Mucosa of gallbladder (tissue), 1 donor: Measurements from ENCODE around the gene MTX1. TPM values are rescaled to one million over a fixed set of nuclear protein-coding genes. Genes with fewer than 3 reads are reported as not detected.
"Not testable (repeated sequence)": the region's sequence is repeated elsewhere in the genome, so short reads cannot be mapped to it uniquely, and the experiment has no call there.

Experiments used
- DNase-seq: peaks from one replicate; pipeline ENCODE4 v3.0.0-alpha.2; 2020; ENCODE audit warnings: low spot score
- total RNA-seq: library from RNA; stranded (reverse); gene quantifications from one replicate; pipeline ENCODE4 v1.2.1, GENCODE V29; 2021
- donor health status: DM: no; HTN: no; CAD: no.

MTX1 gene
- total RNA-seq, 1 donor from 2014 or later: 31.3 TPM

DNA sequence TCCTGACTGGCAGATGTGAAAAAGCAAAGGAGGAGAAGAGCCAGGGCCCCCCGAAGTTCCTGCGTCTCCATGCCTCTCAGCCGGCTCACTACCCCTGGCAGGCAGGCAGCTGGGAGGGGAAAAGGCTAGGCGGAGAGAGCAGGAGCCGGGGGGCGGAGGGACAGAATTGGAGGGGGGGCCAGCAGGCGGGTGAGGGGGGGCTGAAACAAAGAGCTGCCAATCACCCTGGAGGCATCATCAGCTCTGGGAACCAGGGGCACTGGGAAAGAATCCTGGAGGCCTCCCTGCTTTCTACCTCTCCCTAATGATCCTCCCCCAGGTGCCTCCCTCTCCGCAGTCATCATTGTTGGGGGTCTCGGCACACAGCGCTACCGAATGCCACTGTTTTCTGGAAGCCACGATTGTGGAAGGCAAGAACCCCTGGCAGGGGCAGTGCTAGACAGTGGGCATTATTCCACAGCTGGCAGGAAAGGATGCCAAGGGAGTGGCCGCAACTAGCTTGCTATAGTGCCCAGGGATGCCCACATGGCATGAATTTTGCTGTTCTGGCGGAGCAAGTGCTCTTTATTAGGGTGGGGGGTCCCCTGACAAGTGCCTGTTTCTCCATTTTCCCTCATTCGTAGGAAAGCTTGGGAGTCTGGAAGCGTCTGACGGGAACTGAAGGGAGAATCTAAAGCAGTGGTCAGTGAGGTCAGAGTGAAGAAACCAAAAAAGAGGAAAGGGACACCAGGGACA is 522 bp upstream of the MTX1 start, which contains the start of gene THBS3:
THBS3 (minus strand) TSS at position 92 of the 735 bp plus-strand sequence; CDS start at position 71, 21 bp downstream.
- DNase-seq: no peak

DNA sequence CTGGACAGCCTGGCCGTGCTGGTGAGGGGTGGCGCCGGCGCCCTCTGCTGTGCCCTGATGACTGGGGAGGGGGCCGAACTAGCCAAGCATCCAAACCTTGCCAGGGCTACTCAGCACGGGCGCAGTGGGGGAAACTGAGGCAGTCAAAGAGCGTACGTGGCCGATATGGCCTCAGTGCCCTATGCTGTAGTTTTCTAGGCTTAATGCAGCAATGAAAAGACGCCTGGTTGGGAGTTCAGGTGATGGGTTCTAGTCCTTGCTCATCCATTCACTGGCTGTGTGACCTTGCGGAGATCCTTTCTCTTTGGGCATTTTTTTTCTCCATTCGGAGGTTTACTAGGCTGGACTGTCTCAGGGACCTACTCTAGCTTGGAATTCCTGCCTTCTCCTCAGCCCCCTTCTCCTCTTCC is 822 bp downstream of the MTX1 start:
- DNase-seq: no peak

DNA sequence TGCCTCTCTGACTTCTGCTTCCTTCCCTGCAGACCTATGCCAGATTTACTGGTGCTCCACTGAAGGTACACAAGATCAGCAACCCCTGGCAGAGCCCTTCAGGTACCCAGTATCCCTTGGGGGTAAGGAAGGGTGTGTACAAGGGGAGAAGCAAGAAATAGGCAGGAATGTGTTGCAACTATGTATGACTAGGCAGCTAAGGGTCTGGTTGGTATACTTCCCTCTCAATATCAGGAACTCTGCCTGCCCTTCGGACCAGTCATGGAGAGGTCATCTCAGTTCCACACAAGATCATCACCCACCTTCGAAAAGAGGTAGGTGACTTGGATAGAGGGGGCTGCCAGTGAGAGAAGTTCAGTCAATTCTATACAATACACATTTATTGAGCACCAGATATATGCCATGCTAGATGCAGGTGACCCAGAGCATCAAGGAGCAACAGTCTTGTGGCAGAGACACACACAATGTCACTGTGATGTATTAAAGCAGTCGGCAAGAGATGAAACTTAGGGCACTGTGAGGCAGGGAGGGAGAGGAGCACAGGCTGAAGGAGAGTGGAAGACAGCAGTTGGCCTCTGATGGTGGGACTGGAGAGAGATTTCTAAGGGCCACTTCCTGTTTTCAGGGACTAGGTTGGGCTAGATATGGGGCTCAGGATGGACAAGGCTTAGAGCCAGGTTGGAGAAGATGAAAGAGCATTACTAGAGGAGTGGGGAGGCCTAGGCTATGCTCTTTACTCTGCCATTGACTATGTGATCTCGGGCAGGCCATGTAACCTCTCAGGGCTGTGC is 2.0 kb downstream of the MTX1 start:
- DNase-seq: no peak

DNA sequence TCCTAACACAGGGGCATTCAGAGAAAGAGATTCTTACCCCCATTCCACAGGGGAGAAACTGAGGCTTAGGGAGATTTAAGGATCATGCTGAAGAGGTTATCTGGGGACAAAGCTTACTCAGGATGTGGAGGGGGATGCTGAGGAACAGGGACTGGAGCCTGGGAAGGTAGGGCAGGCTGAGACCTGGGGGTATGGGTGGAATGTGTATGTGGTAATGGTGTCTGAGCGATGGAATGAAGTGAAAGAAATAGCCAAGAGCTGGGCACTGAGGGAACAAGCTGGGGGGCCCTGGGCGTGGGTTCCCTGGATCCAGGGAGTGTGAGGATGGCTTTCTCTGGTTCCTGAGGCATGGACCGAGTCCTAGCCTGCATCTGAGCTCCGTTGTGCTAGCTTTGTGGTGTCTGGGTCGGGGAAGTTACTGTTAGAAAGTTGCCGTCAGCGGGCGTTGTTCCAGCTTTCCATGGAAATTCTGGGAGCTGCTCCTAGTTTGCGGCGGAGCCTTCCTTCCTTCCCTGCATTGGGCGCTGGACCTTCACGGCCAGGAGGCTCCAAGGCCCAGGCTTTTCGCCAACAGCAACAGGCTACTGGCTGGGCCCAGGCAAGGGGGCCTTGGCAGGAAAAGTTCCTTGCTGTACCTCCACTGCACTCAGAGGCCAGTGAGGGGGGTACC is 3.0 kb downstream of the MTX1 start:
- DNase-seq: not testable (repeated sequence)

DNA sequence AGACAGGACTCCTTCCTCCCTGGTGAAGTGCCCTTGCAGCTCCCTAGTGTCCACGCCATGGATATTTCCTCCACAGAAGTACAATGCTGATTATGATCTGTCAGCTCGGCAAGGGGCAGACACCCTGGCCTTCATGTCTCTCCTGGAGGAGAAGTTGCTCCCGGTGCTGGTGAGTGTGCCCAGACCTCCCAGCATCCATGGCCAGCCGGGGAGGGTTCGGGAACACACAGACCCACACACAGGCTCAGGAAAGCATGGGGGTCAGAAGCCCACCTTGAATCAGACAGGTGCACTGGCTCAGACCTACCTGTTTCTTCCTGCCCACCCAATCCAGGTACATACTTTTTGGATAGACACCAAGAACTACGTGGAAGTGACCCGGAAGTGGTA is 3.6 kb downstream of the MTX1 start:
- not testable (repeated sequence) for DNase-seq

DNA sequence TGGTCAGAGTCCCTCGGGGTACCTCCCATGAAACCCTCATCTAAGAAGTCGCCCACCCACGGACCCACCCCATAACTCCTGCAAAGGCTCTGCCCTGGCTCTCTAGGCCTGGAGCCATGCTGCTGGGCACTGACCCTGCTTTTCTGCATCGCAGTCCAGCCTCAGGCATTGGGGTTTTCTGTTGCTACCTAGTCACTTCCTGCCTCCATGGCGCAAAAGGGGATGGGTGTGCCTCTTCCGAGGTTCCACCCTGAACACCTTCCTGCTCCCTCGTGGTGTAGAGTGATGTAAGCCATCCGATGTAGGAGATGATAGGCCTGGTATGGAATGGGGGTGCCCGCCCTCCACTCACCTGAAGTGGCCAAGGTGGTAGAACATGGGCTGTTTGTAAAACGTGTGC is 6.2 kb downstream of the MTX1 start:
- DNase-seq: not testable (repeated sequence)

DNA sequence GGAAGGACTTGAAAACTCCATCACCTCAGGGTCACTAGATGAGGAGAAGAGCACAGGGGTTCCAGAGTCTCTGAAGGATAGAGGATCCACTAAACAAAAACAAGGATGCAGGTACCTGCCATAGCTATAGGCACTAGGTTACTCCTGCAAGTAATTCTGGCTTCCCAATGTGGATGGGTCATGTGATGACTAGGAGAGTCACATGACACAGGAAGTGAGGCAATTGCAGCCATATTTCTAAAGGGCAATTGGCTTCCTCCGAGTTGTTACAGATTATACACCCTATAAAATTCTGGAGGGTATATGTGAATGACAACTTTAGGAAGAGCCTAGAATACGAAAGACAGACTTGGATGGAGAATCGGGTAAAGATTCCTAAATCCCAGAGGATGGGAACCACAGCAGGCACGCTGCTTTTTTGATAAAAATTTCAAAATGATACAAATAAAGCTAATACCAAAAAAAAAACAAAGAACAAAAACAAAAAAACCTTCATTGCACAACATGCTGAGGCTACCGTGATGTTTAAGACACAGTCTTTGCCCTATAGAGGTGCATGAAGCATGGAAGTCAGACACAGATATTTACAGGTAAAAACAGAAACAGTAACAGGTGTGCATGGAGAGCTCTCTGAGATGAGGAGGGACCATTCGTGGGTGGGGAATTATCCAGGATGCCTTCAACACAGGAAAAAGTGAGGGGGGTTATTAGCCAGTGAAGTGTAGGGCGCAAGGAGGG is 10.5 kb downstream of the MTX1 start:
- DNase-seq: peak; percentile 69

DNA sequence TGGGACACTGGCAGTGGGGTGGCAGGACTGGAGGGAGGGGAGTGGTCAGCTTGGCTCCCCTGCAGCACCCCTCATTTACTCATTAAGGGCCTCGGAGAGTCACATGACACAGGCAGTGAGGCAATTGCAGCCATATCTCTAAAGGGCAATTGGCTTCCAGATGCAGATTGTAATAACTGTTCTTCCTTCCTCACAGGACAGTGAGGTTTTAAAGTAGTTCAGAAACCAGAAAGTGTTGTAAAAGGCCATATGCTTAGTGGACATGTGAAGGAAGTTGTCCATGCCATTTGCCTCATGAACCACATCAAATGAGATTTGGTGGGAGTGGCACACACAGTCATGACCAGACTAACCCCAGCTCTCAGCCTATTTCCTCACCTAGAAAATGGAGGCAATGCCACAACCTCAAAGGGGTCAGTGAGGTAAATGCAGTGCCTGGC is 11.1 kb downstream of the MTX1 start:
- no peak for DNase-seq

DNA sequence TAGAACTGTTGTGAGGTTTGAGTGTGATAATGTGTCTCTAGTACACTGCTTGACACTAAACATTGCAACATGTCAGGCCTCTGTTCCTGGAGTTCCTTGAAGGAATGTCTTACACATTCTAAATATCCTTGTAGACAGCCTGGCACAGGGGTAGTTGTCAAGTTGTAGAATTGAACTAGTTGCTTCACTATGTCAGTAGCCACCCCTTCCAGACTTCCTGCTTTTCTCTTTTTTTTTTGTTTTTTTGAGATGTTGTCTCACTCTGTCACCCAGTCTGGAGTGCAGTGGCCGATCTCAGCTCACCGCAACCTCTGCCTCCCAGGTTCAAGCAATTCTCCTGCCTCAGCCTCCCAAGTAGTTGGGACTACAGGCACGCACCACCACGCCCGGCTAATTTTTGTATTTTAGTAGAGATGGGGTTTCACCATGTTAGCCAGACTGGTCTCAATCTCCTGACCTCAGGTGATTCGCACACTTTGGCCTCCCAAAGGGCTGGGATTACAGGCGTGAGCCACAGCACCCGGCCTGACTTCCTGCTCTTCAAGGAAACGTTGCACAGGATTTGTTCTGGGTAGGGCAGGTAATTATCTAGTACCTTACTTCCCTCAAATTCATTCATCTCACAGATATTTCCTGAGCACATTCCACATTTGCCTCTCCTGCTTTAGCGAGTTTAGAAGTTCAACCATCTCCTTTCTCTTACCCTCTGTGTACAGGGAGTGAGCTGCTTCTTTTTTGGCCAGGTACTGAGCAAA is 11.9 kb downstream of the MTX1 start:
- not testable (repeated sequence) for DNase-seq

DNA sequence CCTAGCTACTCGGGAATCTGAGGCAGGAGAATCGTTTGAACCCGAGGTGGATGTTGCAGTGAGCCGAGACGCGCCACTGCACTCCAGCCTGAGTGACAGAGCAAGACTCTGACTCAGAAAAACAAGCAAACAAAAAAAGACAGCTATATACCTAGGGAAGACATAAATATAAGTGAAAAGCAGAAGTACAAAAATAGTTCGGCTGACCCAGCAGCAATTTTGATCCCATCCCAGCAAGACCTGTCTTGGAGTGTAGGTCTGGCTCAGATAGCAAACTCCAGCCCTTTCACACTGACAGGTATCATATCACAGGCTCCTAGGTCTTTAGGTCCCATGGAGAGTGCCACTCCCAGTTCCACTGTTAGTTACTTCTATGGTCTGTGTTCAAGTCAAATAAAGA is 14.6 kb downstream of the MTX1 start:
- no peak for DNase-seq

DNA sequence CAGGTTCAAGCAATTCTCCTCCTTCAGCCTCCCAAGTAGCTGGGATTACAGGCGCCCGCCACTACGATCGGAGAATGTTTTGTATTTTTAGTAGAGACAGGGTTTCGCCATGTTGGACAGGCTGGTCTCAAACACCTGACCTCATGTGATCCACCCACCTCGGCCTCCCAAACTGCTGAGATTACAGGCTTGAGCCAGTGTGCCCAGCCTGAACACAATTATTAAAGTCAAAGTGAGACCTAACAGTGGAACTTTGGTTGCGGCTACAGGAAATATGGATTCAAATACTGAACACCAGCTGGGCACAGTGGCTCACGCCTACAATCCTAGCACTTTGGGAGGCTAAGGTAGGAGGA is 16.9 kb downstream of the MTX1 start:
- DNase-seq: not testable (repeated sequence)

DNA sequence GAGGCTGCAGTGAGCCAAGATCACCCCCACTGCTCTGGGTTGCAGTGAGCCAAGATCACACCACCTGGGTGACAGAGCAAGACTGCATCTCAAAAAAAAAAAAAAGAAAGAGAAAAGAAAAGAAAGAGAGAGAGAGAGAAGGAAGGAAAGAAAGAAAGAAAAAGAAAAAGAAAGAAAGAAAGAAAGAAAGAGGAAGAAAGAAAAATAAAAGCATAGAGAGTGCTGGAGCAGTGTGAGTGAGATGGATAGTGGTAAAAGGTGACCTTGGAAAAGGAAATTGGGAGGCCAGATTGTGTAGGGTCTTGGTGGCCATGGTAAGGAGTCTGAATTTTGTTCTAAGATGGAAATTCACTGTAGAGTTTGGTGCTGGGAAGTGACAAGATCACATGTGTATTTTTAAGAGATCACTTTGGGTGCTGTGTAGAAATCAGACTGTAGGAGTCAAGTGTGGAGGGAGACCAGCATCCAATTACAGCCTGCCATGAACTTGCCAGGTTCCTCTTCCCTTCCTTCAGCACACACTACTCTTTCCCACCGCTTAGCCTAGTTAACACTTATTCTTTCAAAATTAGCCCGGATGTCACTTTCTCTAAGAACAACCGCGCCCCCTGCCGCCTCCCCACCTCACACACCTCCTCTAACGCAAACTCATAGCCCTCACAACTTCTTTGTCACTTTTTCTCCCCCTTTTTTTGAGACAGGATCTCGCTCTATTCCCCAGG is 17.9 kb downstream of the MTX1 start:
- DNase-seq: peak; percentile 71

DNA sequence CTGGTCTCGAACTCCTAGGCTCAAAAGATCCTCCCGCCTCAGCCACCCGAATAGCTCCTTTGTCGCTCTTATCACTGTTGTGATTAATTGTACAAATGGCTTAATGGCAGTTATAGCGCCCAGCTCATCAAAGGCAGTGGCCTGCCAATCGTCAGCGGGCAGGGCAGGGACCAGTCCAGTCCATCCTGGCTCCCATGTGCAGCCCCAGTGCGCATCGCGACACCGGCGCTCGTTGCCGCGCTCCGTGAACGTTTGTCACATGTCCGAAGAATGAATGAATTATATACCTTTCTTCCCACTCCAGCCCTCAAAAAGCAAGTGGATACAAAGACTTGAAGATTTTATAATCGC is 18.4 kb downstream of the MTX1 start:
- DNase-seq: no peak

DNA sequence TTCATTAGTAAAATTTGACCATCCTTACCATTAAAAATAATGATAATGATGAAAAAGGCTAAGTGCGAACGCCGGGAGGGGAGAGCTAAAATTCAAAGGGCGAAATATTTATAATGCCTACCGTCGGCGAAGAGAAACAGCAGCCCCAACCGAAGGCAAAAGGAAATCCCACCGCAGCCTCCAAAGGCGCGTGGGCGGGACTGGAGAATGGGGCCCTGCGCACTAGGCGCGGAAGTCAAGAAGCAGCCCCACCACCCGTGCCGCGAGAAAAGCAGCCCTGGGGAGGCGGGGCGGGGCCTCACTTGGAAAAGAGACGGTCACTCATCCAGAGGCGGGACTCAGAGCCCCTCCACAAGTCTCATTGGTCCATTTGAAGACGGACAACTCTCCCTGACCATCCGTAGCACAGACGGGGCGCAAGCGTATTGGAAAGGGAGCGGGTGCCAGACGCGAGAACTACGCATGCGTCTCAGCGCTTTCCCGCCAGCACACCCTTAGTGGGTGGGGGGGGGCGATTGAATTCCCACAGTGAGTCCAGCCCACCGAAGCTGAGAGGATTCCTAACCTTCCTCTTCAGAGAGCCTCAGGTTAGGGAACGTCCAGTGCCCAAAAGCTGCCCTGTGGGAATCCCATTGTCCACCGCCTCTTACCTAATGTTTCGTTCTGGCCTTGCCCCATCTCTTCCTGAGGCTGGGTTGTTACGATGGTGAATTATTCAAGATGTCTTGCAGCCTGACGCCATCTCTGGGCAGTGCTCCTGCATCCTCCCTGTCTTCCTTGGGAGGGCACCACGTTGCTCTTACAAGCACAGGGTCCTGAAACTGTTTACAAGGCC is 19.0 kb downstream of the MTX1 start:
- DNase-seq: peak; percentile 98

DNA sequence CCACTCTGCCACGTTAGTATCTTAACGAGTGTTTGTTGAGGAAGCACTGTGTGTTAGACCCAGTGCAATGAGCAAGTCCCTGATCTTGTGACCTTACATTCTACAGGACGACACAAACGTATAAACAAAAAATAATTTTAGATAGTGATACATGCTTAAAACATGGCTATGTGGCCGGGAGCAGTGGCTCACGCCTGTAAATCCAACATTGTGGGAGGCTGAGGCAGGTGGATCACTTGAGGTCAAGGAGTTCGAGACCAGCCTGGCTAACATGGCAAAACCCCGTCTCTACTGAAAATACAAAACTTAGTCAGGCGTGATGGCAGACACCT is 19.6 kb downstream of the MTX1 start:
- DNase-seq: no peak

DNA sequence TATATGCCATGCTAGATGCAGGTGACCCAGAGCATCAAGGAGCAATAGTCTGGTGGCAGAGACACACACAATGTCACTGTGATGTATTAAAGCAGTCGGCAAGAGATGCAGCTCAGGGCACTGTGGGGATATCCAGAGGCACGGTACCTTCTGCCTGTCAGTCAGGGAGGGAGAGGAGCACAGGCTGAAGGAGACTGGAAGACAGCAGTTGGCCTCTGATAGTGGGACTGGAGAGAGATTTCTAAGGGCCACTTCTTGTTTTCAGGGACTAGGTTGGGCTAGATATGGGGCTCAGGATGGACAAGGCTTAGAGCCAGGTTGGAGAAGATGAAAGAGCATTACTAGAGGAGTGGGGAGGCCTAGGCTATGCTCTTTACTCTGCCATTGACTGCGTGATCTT is 22.8 kb downstream of the MTX1 start:
- not testable (repeated sequence) for DNase-seq

DNA sequence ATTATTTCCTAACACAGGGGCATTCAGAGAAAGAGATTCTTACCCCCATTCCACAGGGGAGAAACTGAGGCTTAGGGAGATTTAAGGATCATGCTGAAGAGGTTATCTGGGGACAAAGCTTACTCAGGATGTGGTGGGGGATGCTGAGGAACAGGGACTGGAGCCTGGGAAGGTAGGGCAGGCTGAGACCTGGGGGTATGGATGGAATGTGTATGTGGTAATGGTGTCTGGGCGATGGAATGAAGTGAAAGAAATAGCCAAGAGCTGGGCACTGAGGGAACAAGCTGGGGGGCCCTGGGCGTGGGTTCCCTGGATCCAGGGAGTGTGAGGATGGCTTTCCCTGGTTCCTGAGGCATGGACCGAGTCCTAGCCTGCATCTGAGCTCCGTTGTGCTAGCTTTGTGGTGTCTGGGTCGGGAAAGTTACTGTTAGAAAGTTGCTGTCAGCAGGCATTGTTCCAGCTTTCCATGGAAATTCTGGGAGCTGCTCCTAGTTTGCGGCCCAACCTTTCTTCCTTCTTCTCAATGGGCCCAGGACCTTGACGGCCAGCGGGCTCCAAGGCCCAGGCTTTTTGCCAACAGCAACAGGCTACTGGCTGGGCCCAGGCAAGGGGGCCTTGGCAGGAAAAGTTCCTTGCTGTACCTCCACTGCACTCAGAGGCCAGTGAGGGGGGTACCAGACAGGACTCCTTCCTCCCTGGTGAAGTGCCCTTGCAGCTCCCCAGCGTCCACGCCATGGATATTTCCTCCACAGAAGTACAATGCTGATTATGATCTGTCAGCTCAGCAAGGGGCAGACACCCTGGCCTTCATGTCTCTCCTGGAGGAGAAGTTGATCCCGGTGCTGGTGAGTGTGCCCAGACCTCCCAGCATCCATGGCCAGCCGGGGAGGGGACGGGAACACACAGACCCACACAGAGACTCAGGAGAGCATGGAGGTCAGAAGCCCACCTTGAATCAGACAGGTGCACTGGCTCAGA is 23.8 kb downstream of the MTX1 start:
- not testable (repeated sequence) for DNase-seq

DNA sequence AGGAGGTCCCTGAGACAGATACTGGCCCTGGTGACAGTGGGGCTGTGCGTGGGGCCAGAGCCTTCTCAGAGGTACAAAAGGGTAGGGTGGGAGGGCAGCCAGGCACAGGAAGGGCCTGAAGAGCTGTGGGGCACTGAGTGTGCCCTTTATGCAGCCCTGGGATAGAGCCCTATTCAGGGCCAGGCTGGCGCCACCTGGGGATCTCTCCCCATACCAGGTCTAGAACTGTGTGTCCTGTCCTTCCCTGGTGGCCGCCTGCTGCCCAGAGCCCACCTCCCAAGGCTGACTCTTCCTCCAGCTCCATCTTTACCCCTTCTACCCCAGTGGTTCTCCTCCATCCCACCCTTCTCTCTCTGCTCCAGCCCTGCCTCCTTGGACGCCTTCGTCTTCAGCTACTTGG is 25.0 kb downstream of the MTX1 start:
- not testable (repeated sequence) for DNase-seq
